ENCODE results near the gene USP33. TPM values are rescaled to one million over a fixed set of nuclear protein-coding genes. Genes with fewer than 3 reads are reported as not detected.

The USP33 gene
- total RNA-seq, 1 donor from 2014 or later: 63.6 TPM

DNA sequence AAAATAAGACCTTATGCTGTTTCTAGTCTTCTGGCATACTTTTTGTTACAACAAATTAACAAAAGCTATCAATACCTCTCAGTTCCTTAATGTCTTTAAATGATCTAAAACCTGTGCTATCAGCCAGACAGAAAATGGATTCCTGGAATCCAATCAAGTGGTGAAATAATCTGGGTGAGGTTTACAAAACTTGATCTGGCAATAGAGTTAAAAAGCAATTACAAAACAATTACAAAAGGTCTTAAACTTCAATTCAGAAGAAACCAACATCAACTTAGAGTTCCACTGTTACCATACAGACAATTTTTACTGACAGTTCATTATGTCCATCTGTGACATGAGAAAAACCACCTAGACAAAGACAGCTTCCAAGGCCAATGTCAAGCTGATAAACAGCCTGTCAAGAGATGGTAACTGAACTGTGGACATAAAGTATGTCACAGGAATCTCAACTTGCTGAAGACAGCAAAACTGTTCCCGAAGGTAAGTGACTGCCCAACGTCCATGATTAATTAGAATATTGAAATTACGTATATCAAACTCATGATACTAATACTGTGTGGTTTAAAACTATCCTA, 94.6 kb downstream of the USP33 start:
- DNase-seq (no peak), ATAC-seq (no peak)
- Histone ChIP-seq H3K27me3 (no peaks in the 10 kb centered on the region), H3K36me3 (no peaks in the 10 kb centered on the region), H3K4me3 (no peak overlapping the region), H3K9me3 (no peaks in the 10 kb centered on the region), H3K4me1 (peaks cover 7% of the 10 kb centered on the region), H3K27ac (no peak overlapping the region)
- TF ChIP-seq, protein P1, sequence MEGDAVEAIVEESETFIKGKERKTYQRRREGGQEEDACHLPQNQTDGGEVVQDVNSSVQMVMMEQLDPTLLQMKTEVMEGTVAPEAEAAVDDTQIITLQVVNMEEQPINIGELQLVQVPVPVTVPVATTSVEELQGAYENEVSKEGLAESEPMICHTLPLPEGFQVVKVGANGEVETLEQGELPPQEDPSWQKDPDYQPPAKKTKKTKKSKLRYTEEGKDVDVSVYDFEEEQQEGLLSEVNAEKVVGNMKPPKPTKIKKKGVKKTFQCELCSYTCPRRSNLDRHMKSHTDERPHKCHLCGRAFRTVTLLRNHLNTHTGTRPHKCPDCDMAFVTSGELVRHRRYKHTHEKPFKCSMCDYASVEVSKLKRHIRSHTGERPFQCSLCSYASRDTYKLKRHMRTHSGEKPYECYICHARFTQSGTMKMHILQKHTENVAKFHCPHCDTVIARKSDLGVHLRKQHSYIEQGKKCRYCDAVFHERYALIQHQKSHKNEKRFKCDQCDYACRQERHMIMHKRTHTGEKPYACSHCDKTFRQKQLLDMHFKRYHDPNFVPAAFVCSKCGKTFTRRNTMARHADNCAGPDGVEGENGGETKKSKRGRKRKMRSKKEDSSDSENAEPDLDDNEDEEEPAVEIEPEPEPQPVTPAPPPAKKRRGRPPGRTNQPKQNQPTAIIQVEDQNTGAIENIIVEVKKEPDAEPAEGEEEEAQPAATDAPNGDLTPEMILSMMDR (IDR thresholded peaks at IDR 0.05): no peak
- intact Hi-C loops (cut with DNase I): no loop called here

DNA sequence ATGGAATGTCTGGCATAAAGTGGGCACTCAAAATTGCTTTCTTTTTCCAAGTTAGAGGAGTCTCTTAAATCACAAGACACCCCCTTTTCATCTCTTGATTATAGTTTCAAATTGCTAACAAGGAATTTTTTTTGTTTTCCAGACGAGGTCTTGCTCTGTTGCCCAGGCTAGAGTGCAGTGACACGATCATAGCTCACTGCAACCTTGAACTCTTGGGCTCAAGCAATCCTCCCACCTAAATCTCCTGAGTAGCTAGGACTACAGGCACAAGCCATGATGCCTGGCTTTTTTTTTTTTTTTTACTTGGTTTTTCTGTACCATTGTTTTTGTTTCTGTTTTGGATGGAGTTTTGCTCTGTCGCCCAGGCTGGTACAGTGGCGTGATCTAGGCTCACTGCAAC, 98.0 kb downstream of the USP33 start:
- H3K36me3 ChIP-seq: no peaks in the 10 kb centered on the region
- no peaks in the 10 kb centered on the region for H3K9me3 ChIP-seq
- H3K4me3 ChIP-seq: no peak overlapping the region
- no peak for ATAC-seq
- TF ChIP-seq, protein P1 (IDR thresholded peaks at IDR 0.05): no peak
- DNase-seq: no peak
- no peaks in the 10 kb centered on the region for H3K27me3 ChIP-seq
- no peak overlapping the region for H3K27ac ChIP-seq
- intact Hi-C loops (cut with DNase I): no loop called here
- H3K4me1 ChIP-seq: peaks cover 7% of the 10 kb centered on the region

DNA sequence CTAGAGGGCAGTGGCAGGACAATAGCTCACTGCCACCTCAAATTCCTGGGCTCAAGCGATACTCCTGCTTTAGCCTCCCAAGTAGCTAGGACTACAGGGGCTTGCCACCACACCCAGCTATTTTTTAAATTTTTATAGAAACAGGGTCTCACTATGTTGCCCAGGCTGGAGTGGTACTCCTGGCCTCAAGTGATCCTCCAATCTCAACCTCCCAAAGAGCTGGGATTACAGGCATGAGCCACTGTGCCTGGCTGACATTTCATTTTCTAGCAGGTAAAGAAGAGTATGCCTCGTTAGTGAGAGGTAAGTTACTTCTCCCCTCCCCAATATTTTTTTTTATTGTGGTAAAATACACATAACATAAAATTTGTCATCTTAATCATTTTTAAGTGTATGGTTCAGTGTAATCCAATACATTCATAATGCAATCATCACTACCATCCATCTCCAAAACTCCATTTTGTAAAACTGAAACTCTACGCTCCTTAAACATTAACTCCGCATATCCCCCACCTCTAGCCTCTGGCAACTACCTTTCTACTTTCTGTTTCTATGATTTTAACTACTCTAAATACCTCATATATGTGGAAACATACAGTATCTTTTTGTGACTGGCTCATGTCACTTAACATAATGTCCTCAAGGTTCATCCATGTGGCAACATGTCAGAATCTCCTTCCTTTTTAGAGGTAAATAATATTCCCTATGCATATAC, 99.6 kb downstream of the USP33 start:
- DNase-seq (no peak), ATAC-seq (no peak)
- TF ChIP-seq, protein P1 (IDR thresholded peaks at IDR 0.05): no peak
- intact Hi-C loops (cut with DNase I): no loop called here
- no peak overlapping the region for H3K4me3 ChIP-seq
- H3K4me1 ChIP-seq: peaks cover 4% of the 10 kb centered on the region
- no peaks in the 10 kb centered on the region for H3K36me3 ChIP-seq
- no peak overlapping the region for H3K27ac ChIP-seq
- no peaks in the 10 kb centered on the region for H3K9me3 ChIP-seq
- H3K27me3 ChIP-seq: no peaks in the 10 kb centered on the region

DNA sequence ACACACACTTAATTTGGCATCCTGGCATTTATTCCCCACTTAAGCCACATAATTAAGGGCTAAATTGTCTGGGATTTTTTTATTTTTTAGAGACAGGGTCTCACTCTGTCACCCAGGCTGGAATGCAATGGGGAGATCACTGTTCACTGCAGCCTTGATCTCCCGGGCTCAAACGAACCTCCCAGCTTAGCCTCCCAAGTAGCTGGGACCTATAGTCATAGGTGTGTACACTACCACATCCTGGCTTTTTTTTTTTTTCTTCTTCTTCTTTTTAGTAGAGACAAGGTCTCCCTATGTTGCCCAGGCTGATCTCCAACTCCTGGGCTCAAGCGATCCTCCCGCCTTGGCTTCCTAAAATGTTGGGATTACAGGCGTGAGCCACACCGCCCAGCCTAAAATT, 101.4 kb downstream of the USP33 start:
- intact Hi-C loops (cut with DNase I): no loop called here
- no peak for ATAC-seq

DNA sequence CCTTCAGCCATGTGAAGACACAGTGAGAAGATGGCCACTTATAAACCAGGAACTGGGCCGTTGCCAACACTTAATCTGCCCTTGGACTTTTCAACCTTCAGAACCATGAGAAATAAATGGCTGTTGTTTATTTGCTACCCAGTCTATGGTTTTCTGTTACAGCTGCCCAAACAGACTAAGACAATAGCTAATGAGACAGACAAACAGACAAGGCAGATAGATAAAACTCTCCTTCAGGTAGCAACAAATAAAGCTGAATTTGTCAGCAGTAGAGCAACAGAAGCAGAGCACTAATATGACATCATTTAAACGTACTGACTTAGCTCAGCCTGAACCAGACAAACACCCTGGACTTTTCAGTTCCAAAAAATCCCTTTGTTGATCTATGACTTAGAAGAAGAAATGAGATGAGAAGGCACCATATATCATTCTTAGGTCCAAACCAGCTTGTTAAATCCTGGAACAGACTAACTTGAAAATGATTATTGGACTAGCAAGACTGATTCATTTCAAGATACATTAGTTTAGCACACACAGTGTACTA, 104.1 kb downstream of the USP33 start:
- ATAC-seq (no peak), DNase-seq (no peak)
- Histone ChIP-seq H3K27ac (no peak overlapping the region), H3K27me3 (no peaks in the 10 kb centered on the region), H3K4me3 (no peak overlapping the region), H3K4me1 (no peaks in the 10 kb centered on the region), H3K36me3 (no peaks in the 10 kb centered on the region), H3K9me3 (peaks cover 6% of the 10 kb centered on the region)
- intact Hi-C loops (cut with DNase I): no loop called here
- TF ChIP-seq, protein P1 (IDR thresholded peaks at IDR 0.05): no peak

More for the DNA sequence above, 101.4 kb downstream of the USP33 start:
- TF ChIP-seq, protein P1 (IDR thresholded peaks at IDR 0.05): no peak
- H3K27ac ChIP-seq: no peak overlapping the region
- no peak overlapping the region for H3K4me3 ChIP-seq
- no peaks in the 10 kb centered on the region for H3K27me3 ChIP-seq
- no peaks in the 10 kb centered on the region for H3K4me1 ChIP-seq
- DNase-seq: no peak
- no peaks in the 10 kb centered on the region for H3K36me3 ChIP-seq
- no peaks in the 10 kb centered on the region for H3K9me3 ChIP-seq

Data from upper lobe of right lung (tissue), 1 donor.